Measurements from ENCODE around the gene ZP1.

DNA sequence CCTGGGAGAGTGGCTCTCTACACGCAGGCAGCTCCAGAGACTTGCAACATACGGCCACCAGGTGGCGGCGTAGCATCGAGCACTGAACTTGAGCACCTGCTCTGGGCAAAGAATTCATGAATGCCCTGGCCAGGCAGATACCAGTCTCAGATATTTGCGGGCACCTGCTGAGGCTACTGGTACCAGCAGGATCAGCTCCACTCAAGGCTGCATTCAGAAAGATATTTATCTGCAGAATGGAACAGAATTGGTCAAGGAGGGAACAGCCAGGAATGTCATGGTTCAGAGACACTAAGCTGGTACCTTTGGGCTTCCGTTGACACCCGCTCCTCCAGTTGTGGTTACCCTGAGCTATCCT is 36.2 kb upstream of the ZP1 start:
- TF ChIP-seq YY1 (IDR thresholded peaks at IDR 0.05; ENCODE audit: insufficient read depth, insufficient read length), result no peak
- no peak for TF ChIP-seq ZNF274 (IDR thresholded peaks at IDR 0.05; ENCODE audit: low read depth, low read length)
